ENCODE measurements around the gene ACSF3. TPM values are rescaled to one million over a fixed set of nuclear protein-coding genes. Genes with fewer than 3 reads are reported as not detected.

ACSF3 gene
- total RNA-seq, 1 donor from 2014 or later: 51.4 TPM

GRCh38 chr16:89142474-89143195, 49.0 kb downstream of the ACSF3 start:
- intact Hi-C loops (cut with micrococcal nuclease): no loop called here

- intact Hi-C loops (cut with micrococcal nuclease): no loop called here
These were observed 49.6 kb downstream of the ACSF3 start for GRCh38 chr16:89143201-89143741.

GRCh38 chr16:89143911-89144675, 50.4 kb downstream of the ACSF3 start:
- intact Hi-C loops (cut with micrococcal nuclease): no loop called here

- intact Hi-C loops (cut with micrococcal nuclease): no loop called here
These were observed 51.0 kb downstream of the ACSF3 start for GRCh38 chr16:89144681-89145080.

- intact Hi-C loops (cut with micrococcal nuclease): no loop called here
These were observed 51.9 kb downstream of the ACSF3 start for GRCh38 chr16:89145406-89146161.

GRCh38 chr16:89146211-89147005, 52.8 kb downstream of the ACSF3 start:
- intact Hi-C loops (cut with micrococcal nuclease): no loop called here

- intact Hi-C loops (cut with micrococcal nuclease): no loop called here
These were observed 53.6 kb downstream of the ACSF3 start for GRCh38 chr16:89147085-89147817.

- intact Hi-C loops (cut with micrococcal nuclease): no loop called here
These were observed 55.7 kb downstream of the ACSF3 start for GRCh38 chr16:89149386-89149785.

- intact Hi-C loops (cut with micrococcal nuclease): no loop called here
These were observed 56.6 kb downstream of the ACSF3 start for GRCh38 chr16:89150090-89150835.

- intact Hi-C loops (cut with micrococcal nuclease): no loop called here
These were observed 57.3 kb downstream of the ACSF3 start for GRCh38 chr16:89150981-89151380.

- intact Hi-C loops (cut with micrococcal nuclease): no loop called here
These were observed 59.4 kb downstream of the ACSF3 start for GRCh38 chr16:89152831-89153700.

- intact Hi-C loops (cut with micrococcal nuclease): no loop called here
These were observed 60.2 kb downstream of the ACSF3 start for GRCh38 chr16:89153848-89154271.

- intact Hi-C loops (cut with micrococcal nuclease): no loop called here
These were observed 60.9 kb downstream of the ACSF3 start for GRCh38 chr16:89154390-89155183.

GRCh38 chr16:89155184-89155679, 61.6 kb downstream of the ACSF3 start:
- intact Hi-C loops (cut with micrococcal nuclease): no loop called here

- intact Hi-C loops (cut with micrococcal nuclease): no loop called here
These were observed 62.4 kb downstream of the ACSF3 start for GRCh38 chr16:89155851-89156739.

Measured in T-helper 2 cell treated with Interferon-gamma antibody and Interleukin-4, amounts not matched to agents 100 ng/mL and 5 ng/mL, for 36 hours (primary cell).